HG03439 (cell line): ENCODE results near the gene ROPN1.
A peak's percentile ranks its signal among the peaks of the same experiment; 100 is the strongest.
"Not testable (repeated sequence)": the region's sequence is repeated elsewhere in the genome, so short reads cannot be mapped to it uniquely, and the experiment has no call there.

ENCODE experiments used
- ATAC-seq: cut with Tn5 transposase; IDR thresholded peaks from one replicate; pipeline ENCODE4 v1.9.1; 2021; ENCODE audit warnings: mild to moderate bottlenecking, moderate library complexity; ENCODE audit not compliant: unreplicated experiment

The ROPN1 gene

GRCh38 chr3:124001366-124001765 lies 9.4 kb upstream of the ROPN1 start:
- not testable (repeated sequence) for ATAC-seq

- ATAC-seq, result no peak
Observed at GRCh38 chr3:123997543-123997942, 5.6 kb upstream of the ROPN1 start.

- ATAC-seq, result no peak
Observed at GRCh38 chr3:123993818-123994217, 1.9 kb upstream of the ROPN1 start.

GRCh38 chr3:123986427-123986826 lies 5.5 kb downstream of the ROPN1 start:
- ATAC-seq, result no peak

- no peak for ATAC-seq
Observed at GRCh38 chr3:123984957-123985356, 7.0 kb downstream of the ROPN1 start.

DNA sequence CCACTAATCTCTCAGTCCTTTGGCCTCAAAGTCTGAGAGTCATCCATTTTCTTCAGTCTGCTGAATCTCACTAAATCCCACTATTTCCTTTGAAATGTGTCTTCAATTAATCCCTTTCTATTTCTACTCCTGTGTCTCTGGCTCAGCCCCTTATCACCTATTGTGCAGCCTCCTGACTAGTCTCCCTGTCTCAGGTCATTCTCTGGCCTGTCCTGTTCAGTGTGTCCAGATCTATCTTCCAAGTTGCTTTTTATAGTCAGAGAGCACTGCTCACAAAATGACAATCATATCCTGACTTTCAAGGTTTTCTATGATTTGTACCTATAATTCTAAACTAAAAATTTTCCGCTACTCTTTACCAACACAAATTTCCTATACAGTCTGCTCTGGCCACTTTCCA lies 7.6 kb downstream of the ROPN1 start:
- no peak for ATAC-seq

DNA sequence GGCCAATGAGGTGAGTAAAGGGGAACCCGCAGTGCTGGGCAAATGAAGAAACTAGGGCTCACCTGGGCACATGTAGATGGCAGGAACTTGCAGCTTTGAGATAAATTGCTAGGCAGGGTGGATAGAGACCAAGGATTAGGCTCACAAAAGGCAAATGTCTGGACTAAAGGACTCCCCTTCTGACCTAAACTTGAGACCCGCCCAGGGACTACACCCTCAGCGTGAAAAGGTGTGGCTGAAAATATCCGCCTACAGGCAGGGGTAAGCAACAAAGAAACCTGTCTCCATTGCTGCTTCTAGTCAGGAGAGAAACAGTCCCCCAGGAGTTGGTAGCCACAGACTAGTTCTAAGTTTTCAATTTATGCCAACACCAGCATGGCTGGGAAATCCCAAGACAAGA lies 10.6 kb downstream of the ROPN1 start:
- ATAC-seq, result not testable (repeated sequence)

DNA sequence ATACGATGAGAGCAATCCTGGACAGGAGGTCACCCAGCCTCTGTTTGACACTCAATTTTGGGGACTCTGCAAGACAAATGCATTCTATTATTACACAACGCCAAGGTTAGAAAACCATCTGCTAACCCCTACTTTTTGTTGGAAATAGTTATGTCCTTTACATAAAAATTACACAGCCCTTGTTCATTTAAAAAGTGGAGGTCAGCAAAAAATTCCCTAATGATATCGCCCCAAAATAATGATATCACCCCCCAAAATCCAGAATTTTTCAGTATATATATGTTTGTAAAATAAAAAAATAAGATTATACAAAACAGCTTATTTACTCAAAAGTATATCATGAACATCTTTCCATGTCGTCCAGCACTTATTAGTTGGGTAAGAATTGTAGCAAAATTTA lies 11.4 kb downstream of the ROPN1 start:
- ATAC-seq, result no peak

DNA sequence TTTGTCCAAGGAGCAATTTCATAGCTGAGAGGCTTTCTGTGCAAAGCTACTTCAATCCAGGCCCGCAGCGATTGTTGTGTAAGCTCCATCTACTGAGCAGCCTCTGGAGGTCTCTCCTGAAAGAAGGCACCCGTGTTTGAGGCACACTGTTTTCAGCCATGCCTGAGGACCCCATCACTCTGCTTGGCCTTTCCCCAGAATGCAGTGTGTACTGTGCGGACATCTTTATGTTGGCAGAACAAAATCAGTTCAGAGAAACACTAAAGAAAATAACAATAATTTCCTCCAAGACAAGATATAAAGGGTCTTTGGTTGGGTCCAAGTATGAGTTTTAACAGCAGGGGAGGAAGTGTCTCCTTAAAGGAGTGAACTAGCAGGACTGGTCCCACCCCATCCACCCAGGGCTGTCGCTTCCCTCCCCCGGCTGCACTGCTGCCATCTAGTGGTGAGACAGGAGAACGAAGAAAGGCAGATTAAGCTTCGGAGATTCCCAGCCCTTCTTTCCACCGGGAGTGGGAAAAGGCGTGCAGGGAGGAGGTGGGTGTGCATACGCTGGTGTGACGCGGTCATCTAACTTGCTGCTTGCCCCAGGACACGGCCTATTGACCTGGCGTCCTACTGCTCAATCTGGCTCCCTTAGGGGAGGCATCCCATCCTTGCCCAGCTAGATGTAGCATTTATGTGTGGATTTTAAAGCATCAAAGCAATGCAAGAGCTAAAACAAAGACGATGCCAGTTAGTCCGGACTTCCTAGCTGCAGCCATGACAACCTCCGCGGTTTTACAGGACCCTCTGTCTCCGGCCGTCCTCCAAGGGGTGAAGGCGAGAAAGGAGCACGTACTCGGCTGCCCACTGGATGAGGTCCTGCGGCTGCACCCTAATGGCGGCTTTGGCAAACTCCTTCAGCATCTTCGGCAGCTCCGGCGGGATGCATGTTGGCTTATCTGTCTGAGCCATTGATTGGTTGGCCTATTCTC lies 12.1 kb downstream of the ROPN1 start:
- not testable (repeated sequence) for ATAC-seq

DNA sequence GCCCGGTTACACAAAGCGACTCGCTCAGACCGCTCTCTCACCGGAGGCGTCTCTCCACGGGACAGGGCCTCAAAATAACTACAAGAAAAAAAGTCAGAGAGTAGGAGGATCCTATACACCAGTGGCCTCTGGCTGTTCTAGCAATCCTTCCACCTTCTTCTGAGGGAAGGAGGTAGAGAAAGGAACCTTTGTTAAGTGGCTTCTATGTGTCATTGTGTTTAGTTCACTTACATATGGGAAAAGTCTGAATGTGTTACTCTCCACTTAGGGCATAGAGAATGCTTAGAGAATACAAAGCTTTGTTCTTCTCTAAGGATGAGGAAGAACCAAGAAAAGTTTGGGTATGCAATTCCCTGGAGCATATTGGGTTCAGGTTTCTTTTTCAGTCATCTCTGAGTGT lies 15.0 kb downstream of the ROPN1 start:
- not testable (repeated sequence) for ATAC-seq

GRCh38 chr3:123976181-123976898 lies 15.6 kb downstream of the ROPN1 start:
- not testable (repeated sequence) for ATAC-seq

- not testable (repeated sequence) for ATAC-seq
Observed at GRCh38 chr3:123975030-123975429, 16.9 kb downstream of the ROPN1 start.

DNA sequence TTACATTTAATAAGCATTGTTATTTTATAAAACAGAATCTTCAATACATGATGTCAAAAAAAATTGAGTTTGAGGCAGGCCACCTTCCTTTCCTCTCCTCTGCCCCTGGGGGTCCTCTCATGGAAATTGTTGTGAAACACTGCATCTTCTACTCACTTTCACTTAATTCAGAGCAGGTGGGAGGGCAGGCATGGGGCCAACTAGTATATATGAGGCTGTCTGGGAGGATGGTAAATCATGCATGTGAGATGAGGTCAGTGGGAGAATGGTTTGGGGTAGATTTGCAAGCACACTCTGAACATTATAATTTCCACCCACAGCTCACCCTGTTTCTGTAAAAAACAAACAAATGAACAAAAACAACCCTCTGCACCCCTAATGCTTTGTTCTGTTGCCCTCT lies 20.5 kb downstream of the ROPN1 start:
- no peak for ATAC-seq

DNA sequence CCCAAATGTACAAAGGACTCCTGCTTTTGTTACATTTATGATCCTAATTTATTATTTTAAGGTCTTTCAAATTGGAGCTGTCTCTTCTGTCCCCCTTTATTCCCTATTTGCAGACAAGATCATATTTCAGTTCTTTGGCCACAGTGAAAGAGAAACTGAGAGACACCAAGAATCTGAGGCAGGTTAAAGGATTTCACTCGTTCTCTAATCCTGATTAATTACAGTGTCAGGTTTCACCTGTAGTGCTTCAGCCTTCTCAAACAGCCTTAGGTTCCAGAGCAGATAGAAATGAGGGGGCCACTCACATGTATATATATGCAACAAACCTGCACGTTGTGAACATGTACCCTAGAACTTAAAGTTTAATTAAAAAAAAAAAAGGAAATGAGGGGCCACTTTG lies 24.7 kb downstream of the ROPN1 start:
- not testable (repeated sequence) for ATAC-seq

DNA sequence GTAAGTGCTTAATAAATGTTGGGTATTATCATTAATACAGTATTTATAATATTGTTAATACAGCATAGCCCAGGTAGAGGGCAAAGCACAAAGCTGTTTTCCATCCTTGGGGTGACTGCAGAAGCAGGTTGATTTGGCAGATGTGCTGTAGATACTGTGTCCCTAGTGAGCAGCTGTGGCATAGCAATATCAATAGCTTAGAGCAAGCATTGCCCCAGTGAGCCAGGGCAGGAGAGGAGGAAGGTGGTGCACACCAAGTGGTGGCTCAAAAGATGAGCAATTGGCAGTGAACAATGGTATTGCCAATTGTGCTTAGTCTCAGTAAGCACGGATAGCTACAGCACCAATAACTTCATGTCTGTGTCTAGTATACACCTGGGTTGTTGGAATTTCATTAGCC lies 25.1 kb downstream of the ROPN1 start:
- not testable (repeated sequence) for ATAC-seq

- not testable (repeated sequence) for ATAC-seq
Observed at GRCh38 chr3:123964793-123965192, 27.1 kb downstream of the ROPN1 start.

- ATAC-seq, result no peak
Observed at GRCh38 chr3:123961508-123961856, 30.4 kb downstream of the ROPN1 start.

DNA sequence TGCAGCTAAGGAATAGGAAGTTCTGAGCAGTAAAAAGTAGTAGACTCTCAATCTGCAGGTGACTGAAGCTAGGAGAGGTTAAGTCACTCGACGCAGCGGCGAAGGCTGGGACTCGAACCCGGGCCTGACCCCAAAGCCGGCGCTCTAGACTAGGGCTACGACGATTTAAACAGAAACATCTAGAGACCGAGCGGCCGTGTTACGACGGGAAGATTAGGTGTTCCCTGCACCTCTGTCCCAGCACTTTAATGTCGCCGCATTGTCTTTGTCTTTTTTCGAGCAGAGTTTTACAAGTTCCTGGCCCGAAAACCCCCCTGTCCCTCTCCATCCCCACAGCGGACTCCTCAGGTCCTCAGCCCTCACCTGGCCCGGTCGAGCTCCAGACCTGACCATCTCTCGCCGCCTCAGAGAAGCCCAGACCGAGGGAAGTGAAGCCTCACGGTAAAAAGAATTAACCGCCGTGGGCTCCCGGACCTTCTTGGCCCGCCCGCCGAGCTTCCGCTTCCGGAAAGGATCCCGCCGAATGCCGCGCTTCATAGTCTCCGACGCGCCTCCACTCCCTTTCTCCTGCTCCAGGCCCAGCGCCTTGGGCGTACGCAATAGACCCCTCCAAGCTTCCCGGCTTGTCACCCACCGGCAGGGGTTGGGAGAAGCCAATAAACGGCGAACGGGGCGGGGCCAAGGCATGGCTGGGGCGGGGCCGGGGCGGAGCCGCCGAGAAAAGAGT lies 31.0 kb downstream of the ROPN1 start, which contains the start of gene CCDC14:
Gene CCDC14, minus strand, starts transcription at position 449 of the 727 bp plus-strand sequence. Its CDS starts 56 bp downstream, at position 393.
- ATAC-seq, result peak; percentile 75

GRCh38 chr3:123953735-123954134 lies 38.2 kb downstream of the ROPN1 start:
- peak; percentile 74 for ATAC-seq

GRCh38 chr3:123952844-123953520 lies 38.9 kb downstream of the ROPN1 start:
- ATAC-seq, result no peak
